Dermis blood vessel endothelial cell (primary cell): Measurements from ENCODE around the gene ANKRD13B. TPM values are rescaled to one million over a fixed set of nuclear protein-coding genes. Genes with fewer than 3 reads are reported as not detected.
"Not testable (repeated sequence)": the region's sequence is repeated elsewhere in the genome, so short reads cannot be mapped to it uniquely, and the experiment has no call there.

Experiments used
- DNase-seq: peaks from one replicate; pipeline ENCODE4 v3.0.0; 2010
- total RNA-seq: library from RNA; depleted of rRNA; stranded (reverse); fragments of >200 nt; gene quantifications from 2 replicates; pipeline ENCODE4 v1.2.3, GENCODE V29; 2014

The ANKRD13B gene
- total RNA-seq, 1 donor from 2014 or later = 7.7 TPM

GRCh38 chr17:29650396-29650795 is 57.5 kb downstream of the ANKRD13B start:
- DNase-seq = no peak

- DNase-seq = not testable (repeated sequence)
Observed at GRCh38 chr17:29651913-29652312, 59.0 kb downstream of the ANKRD13B start.

- DNase-seq = no peak
Observed at GRCh38 chr17:29652976-29653375, 60.0 kb downstream of the ANKRD13B start.

- DNase-seq = no peak
Observed at GRCh38 chr17:29653995-29654714, 61.2 kb downstream of the ANKRD13B start.

- DNase-seq = no peak
Observed at GRCh38 chr17:29655323-29655722, 62.4 kb downstream of the ANKRD13B start.

GRCh38 chr17:29659155-29659554 is 66.2 kb downstream of the ANKRD13B start:
- no peak for DNase-seq

GRCh38 chr17:29661213-29661612 is 68.3 kb downstream of the ANKRD13B start:
- no peak for DNase-seq

- no peak for DNase-seq
Observed at GRCh38 chr17:29663155-29663554, 70.2 kb downstream of the ANKRD13B start.

Other genes starting within 250 kb of the ANKRD13B start
- gene TAOK1, start 202.8 kb upstream of the ANKRD13B start, total RNA-seq = 67.6 and 94.3 TPM in 2 replicates
- 8.1 and 8.8 TPM in 2 replicates for gene ABHD15, start 26.1 kb upstream of the ANKRD13B start, total RNA-seq
- 34.5 and 52.2 TPM in 2 replicates for gene TP53I13, start 24.4 kb upstream of the ANKRD13B start, total RNA-seq
- 40.7 and 87.2 TPM in 2 replicates for gene GIT1, start 3.5 kb upstream of the ANKRD13B start, total RNA-seq
- gene CORO6, start 29.8 kb downstream of the ANKRD13B start, total RNA-seq = 1.6 and 3.9 TPM in 2 replicates